Stimulated activated CD4-positive, alpha-beta T cell treated with anti-CD3 and anti-CD28 coated beads, Interleukin-2, amount 100 ng/mL, for 24 hours (primary cell): ENCODE data around the gene EPB41L3.

ENCODE experiments used
- DNase-seq, 2 donors: peaks; one replicate each; pipeline ENCODE4 v3.0.0-alpha.2; 2020

EPB41L3 gene

DNA sequence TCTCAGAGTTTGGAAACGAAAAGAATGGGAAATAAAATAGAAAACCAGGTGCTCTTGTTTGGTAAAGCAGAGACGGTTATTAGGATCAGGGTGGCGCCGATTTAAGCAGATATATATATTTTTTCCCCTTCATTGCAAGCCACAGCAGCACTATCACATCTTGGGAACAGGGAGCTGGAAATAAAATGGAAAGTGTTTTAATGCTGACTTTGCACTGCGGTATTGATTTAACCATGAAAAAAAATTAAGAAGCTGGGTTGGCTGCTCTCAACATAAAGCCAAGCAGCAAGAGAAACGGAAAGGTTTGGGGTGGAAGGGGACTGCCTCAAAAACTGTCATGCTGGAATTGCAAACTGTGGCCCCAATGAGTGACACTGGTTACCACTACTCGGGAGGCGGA, 145.5 kb downstream of the EPB41L3 start:
- no peak for DNase-seq

- DNase-seq = no peak
These were observed 146.7 kb downstream of the EPB41L3 start for GRCh38 chr18:5397102-5397501.

DNA sequence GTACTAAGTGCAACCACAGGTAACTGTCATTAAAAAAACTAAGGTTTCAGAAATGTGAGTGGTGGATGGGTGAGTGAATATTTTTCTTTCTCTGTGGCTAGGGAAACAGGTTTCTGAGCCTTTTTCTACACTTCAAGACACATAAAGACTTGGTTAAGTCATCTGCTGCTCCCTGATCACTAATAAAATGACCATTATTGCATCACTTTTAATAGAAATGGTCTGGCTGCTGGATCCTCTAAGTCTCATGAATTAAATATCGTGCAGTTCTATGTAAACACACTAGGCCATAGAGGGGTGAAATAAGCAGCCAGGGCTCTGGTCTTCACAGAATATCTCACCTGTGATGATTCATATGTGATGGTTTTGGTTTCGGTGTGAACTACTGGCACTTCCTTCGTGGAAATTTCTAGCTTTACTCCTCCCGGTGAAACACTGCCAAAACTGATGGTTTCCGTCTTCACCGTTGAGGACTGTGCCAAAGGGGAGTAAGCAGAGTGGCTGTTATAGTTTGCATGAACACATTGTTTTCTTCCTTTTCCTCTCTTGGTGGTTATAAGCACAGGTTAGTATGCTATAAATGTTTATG, 147.8 kb downstream of the EPB41L3 start:
- no peak for DNase-seq

- no peak for DNase-seq
These were observed 150.0 kb downstream of the EPB41L3 start for GRCh38 chr18:5393779-5394178.

- DNase-seq = no peak
These were observed 152.4 kb downstream of the EPB41L3 start for GRCh38 chr18:5391409-5391808.

GRCh38 chr18:5389356-5389755, 154.4 kb downstream of the EPB41L3 start:
- no peak for DNase-seq

- DNase-seq = no peak
These were observed 154.9 kb downstream of the EPB41L3 start for GRCh38 chr18:5388896-5389295.

DNA sequence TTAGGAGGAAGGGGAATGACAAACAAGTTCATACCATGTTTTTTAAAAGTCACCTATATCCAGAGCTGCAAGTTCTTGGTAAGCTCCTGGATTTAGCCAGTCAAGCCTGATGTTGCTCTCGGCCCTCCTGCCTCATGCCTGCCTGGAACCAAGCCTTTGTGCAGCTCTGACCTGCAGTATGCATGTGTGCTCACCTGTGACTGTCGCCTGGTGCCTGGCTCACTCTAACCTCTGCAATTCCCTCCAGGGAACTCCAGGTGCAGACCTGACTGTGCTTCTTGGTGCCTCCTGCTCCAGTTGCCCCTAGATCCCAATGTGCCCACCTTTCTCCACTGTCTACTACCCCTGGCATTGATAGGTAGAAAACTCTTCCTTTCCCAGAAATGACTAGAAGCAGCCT, 163.2 kb downstream of the EPB41L3 start:
- DNase-seq = no peak

GRCh38 chr18:5376986-5377385, 166.8 kb downstream of the EPB41L3 start:
- no peak for DNase-seq

GRCh38 chr18:5370332-5370731, 173.5 kb downstream of the EPB41L3 start:
- no peak for DNase-seq

DNA sequence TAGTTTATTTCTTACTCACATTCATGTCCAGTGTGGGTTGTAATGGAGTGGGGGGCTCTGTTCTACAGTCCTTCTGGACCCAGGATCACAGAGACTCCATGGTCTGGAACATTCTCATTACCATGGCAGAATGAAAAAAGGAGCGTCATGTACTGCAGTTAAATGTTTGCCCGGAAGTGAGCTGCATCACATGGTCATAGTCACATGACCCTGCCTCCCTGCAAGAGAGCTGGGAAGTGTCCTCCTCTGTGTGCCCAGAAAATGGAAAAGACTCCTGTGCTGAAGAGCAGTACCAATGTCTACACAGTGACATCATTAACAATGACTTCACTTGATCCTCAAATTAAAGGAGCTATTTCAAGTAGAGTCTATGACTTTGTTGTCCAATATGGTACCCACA, 174.3 kb downstream of the EPB41L3 start:
- DNase-seq = no peak

- no peak for DNase-seq
These were observed 178.4 kb downstream of the EPB41L3 start for GRCh38 chr18:5365443-5365842.

DNA sequence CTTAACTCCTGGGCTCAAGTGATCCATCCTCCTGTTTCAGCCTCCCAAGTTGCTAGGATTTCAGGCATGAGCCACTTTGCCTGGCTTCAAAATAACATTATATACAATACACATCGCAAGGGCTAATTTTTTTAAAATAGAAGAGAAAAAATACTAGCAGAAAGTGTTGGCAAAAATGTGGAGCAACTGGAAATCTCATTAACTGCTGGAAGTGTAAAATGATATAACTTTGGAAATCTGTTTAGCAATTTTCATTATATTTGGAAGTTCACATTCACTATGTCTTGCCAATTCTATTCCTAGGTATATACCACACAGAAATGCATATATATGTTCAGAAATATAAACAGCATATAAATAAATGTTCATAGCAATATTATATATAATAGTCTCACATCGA, 193.2 kb downstream of the EPB41L3 start:
- DNase-seq = no peak
